NCI-H510A (cell line): ENCODE measurements around the gene MID1.

Experiments used
- DNase-seq: peaks from one replicate; lab custom pipeline; 2025; lab: John Stamatoyannopoulos, UW

Gene MID1

DNA sequence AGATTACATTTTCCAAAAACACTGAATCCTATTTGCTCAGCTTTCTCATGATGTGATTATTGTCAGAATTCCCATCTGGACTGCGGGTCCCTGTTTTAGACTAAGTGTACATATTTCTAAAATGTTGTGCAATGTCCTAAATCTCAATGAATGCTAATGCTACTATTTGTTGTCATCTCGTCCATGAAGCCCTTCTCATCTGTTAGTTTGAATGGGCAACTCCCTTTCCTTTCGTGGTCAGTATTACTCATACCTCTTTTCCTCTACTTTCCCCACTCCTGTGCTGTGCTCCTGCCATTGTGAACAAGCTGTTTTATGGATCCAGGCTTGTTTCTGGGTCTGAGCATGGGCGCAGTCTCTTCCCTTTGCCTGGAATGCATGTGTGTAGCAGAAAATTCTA lies 91.0 kb downstream of the MID1 start:
- DNase-seq: no peak

DNA sequence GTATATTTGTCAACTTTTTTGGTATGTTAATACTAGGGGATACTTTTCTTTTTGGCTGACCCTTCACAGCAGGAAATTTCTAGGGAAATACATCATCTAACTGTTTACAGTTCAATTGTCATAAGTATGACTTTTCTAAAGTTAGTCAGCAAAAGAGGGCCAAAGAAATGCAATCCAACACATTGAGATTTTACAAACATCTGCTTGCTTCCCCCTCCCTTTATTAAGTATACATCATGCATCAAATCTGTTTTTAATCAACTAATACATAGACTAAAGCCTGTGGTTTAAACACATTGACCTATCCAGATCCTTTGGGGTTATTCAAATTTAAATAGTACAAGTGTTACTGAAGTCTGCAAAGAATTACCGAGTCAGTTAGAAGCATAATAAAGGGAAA lies 93.9 kb downstream of the MID1 start:
- DNase-seq: no peak

DNA sequence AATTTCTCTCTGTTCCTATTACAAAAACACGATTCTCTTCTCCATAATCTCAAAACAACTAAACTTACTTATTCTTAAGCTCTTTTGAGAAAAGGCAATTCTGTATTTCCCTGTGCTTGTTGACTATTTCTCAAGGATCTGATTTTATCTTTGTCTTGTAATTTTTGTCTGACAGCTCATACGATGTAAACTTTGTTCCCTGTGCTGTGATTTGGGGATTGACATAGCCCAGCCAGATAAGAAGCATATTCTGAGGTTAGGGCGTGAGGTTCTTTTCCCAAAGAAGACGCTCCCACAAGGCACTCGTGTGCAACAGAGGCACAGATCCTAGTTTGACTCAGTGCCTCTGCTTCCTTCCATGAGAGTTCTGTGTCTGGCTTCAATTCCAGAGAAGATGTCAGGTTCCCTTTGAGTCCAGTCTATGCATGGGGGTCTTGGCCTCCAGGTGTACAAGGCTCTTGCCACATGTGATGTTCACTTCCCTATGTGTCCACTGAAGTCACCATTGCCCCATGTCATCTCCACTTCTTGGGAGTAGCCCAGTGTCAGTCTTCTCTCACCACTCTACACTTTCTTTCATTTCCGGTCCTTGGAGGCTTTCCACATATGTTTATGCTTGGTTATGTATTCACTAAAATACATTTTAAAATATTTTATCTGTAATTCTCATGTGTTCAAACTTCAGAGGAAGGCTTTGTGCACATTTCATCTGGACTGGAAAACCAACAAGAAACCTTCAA lies 94.8 kb downstream of the MID1 start:
- no peak for DNase-seq

DNA sequence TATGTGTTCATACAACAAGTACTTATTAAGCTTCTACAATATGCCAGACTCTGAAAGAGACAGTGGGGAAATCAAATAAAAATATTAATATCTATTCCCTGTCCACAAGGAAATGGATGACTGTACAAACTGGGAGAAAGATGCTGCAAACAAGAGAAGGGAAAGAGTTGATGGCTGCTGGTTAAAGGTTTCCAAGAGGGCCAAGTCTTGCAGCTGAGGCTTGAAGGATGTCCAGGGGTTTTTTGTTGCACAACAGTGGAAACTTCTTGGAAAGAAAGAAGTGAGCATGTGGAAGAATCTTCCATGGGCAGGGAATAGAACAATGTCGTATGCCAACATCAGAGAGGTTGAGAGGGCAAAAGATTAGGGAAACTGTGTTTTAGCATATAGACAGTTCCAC lies 95.8 kb downstream of the MID1 start:
- DNase-seq: no peak

DNA sequence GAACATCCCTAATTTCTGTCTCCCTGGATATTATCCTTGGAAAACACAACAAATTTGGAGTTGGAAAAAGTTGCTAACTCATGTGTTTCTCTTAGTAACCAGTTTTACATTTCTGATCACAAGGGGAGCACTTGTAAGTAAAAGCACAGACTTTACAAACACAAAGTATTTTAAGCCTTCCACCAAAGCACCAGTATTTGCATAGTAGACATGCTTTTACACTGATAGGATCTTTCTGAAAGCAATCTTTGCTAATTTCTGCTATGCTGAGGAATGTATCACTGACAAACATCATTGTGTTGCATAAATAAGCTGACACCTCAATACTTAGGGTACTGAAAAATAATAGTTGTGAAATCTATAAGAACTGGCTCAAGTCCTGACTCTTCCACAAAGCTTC lies 100.6 kb downstream of the MID1 start:
- DNase-seq: no peak

DNA sequence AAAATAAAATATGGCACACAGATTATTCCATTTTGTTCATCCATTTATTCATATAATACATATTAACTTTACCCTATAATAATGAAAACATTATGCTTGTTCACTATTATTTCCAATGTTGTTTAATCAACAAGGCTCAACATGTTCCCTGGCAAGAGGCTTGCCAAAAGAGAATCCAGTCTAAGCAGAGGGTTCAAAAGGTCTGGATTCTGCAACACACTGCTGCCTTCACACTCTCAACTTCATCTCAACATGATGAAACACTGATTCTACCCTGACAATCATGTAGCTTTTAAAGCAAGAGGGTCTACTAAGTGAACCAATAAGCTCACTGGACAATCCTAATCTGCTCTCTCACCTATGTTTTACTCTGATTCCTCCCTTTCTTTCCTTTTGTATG lies 101.1 kb downstream of the MID1 start:
- DNase-seq: no peak

DNA sequence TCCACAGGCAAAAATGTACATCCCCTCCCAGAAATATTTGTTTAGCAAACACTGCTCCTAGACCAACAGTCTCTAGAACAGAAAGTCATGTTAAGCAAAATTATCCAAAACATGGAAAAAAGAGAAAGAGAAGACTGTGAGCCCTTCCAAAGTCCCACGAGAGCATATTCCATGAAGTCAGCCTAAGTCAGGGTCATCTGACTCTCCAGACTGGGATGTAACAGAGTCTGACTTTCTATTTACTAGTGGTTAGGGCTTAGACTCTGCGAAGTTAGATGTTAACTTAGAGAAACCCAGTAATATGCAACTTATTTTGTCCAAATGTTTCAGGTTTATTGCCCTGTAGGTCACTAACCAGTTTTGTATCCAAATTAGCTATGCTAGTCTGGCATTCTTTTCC lies 102.3 kb downstream of the MID1 start:
- no peak for DNase-seq

DNA sequence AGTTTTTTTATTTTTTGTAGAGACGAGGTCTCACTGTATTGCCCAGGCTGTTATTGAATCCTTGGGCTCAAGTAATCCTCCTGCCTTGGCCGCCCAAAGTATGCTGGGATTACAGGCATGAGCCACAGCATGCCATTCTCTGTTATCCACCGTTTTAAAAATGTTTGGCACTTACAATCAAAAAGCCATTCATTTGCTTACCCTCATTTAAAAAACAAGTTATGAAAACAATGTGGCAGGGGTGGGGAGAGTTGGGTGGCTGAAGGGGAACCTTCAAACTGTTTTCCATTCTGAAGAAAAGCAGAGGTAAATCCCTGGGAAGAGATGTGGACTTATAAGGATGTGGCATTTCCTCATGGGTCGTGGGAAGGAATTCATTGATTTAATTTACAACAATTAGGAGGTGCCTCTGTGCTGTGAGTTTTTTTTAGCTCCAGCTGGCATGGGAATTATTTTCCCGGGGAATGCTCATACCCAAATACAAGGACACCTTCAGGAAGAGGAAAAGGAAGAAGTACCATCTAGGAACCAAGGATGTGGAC lies 103.5 kb downstream of the MID1 start:
- DNase-seq: no peak

DNA sequence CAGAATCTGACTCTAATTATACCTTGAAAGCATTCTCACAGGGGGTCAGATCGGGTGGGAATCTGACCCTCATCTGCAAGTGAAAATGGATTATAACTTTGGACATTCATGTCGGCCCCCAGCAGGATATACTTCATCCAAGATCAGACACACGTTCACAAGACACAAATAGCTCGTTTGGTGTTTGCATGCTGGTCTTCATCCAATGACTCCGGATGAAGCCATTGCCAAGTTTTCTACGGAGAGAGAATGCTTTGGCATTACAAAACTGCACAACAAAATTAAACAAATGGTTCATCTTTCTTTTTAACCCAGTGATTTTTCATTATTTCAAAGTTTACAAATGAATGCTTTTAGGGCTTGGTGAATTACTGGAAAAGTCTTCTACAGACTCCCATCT lies 105.5 kb downstream of the MID1 start:
- DNase-seq: no peak

DNA sequence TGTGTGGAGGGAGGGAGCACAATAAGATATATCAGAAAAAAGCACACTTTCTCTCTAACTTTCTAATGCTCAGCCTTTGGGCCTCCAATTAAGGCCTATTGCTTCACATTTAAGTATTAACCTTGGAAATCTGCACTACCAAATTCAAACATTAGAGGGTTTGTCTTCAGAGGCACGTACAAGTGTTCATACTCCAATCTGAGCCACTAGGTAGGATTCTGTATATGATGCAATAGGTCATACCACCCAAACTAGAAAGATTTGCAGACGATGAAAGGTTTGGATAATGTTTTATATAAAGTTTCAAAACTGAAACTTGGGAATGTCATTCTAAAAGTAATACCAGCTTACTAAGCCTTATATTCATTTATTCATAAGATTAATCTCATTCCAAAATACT lies 106.4 kb downstream of the MID1 start:
- DNase-seq: no peak

DNA sequence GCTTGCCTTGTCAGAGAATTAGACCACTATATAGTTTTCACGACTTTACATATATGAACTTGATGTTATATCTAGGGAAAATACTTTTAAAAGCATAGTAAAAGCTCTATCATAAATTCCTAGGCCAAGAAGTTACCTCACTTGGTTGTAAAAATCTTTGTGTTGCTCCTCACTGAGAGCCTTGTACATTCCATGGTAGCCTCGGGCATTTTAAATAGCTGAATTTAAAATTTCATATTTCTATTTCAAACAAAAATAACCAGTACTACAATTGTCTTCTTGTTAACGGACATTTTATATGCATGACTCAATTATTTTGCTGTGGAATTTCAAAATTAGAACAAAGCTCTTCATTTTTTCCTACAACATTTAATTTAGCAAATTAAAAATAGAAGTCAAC lies 107.6 kb downstream of the MID1 start:
- DNase-seq: no peak

DNA sequence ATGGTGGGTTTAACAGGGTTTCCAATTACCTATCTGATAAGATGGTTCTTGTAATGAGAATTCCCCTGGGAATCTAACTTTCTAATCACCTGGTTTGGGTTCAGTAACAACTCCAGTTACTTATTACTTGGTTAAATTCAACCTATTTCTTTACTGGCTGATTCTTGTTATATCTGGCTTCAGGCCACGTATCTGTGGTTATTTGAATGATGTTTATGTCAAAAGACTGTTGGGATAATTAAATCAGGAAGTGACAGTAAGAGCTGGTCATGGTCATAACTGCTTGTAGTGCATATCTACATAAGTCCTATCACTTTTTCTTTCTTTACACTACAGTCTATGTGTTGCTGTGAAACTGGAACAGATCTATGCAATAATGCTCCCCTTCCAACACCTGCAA lies 108.1 kb downstream of the MID1 start:
- DNase-seq: no peak

DNA sequence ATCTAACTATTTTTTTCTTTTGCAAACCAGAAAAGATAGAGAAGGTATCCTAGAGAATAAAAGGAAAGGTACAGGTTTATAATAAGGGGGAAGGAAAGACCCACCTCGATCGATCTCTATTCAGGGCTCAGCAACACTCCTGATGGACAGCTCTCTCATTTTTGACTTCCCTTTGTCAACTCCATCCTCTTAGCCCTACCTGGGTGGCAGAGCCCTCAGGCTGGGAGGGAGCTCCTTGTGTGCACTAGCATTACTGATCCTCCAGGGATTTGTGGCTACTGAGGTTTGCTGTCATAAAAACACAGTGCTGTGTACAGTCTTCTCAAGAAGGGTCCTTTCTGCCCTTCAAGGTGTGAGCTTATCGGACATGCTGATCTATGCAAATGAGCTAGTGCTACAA lies 111.0 kb downstream of the MID1 start:
- no peak for DNase-seq

DNA sequence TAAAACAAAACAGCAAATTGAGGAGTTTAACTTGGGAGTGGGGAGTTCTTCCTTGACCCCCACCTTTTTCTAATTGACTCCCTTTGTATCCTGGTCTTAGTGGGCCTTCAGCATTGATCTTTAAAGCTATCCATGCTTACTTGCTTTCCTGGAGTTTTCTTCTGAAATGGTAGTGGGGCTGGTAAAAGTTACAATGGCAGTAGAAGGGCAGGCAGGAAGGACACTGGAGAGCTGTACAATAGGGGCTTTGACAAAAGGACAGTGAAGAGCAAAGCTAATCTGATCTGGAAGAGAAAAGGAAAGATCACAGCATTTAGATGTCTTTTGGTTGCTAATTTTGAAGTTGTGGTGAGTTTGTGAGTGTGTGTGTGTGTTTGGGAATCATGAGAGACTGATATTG lies 111.5 kb downstream of the MID1 start:
- DNase-seq: no peak

DNA sequence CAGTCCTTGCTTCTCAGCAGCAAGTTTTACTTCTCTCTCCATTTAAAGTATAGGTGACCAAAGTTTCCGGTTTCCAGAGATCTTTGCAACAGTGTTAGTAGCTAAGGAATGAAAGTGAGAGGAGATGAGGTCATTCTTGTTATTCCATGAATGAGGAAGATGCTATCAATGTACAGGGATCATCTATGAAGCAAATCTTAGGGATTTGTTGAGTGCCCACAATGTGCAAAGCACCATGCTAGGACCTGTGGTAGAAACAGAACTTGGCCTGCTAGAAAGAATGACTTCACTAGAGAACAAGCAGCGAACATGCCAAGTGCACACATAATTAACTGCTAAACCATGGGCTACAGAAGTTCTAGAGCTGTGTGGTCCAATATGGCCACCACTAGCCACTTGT lies 112.5 kb downstream of the MID1 start:
- DNase-seq: no peak

DNA sequence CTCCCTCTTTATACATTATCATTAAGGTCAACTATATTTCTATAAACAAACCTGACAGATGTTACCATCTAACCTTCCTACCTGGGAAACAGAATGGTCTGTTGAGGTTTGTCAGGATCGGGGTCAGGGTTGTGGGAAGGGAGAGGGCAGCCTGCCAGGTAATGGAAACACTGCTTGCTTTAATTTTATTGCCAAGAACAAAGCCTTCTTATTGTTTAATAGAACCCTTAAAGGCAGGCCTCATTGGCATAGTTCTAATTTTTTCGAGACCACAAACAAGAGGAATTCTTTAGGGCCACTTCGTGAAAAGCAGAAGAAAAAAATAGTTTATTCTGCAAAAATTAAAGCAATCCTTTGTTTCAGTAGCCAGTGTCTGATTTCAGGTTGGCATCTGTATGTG lies 113.2 kb downstream of the MID1 start:
- no peak for DNase-seq

DNA sequence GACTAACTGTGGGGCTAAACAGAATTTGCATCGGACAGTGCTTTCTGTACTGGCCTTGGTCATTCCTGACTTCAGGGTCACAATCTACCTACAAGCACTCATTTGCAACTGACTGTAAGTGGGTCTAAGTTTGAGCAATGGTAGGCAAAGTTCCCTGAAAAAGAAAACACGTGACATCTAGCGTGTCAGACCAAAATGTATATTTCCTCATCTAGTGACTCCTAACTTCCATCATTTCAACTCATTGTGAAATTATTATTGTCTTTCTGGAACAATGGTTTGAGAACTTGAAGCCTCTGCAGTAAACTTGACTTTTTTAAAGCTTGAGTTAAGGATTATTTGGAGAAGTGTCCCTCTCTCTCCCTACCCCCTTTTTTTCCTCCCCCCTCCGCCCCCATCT lies 113.6 kb downstream of the MID1 start:
- DNase-seq: no peak

DNA sequence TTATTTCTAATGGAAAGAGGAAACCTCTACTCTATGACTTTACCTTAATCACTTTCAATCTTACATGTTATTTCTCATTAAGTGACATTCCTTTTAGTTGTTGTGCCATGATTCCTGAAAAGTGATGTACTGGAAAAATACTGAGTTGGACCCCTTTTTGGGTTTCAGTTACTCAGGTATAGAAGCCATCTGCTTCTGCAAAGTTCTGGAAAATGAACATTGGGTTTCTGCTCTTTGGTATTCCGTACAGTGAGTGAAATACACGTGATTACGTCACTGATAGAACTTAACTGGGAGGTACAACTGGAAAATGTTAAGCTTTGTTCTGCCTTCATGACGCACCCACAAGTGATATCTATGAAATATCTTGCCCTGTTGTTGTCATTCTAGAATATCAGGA lies 114.7 kb downstream of the MID1 start:
- DNase-seq: no peak

DNA sequence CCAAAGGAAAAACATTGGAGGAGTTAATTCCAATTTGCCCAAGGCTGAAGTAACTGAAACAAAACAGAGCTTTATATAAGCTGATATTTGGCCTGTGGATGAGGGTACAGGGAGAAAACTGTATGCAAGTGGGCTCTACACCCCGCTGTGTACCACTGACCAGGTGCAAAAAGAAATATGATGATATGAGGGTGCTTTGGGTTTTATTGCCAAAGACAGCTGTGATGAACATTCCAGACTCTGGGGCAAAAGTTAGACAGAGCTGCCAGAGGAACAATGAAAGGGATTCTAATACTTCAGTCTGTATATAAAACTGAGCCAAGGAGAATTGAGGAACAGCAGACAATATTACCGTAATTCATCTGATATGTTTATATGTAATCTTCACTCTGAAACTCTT lies 117.4 kb downstream of the MID1 start:
- no peak for DNase-seq

DNA sequence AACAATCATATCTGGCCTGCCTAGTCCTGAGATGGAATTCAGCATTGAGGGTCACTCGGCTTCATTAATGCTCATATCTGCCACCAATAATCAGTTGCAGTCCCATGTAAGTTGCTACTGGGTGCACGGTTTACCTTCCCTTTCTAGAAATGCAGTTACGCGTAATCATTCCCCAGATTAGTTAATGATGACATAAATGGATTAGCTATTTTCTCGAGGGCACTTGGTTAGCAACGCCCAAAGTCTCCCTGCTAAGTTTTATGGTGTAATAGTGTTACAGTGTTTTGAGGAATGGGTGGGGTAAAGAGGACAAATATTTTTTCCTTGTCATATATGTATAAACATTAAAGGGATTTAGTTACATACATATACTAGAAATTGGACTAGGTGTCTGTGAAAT lies 118.8 kb downstream of the MID1 start:
- DNase-seq: no peak

DNA sequence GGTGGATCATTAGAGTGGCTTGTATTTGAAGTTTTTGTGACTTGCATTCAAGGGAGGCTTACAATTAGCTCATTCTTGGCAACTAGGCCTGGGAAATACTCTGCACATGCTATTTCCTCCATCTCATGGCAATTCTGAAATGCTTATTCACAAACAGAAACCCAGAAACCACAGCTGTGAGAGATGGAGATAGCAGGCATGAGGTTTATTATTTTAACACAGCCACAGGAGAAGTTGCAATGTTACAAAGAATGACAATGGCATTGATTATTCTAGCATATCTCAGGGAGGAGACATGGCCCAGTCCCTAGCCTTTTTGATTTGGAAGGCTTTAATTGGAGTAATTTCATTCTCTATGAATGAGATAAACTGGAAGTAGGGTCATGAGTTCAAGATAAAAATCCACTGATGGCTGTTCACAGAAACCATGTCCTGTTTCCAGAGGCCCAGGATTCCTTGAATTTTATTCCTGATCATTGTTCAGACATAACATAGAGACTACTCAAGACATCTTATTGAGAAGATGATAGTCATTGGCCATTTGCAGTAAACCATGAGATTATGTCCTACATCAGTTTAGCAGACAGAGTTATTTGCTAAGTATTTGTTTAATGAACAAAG lies 123.9 kb downstream of the MID1 start:
- no peak for DNase-seq

DNA sequence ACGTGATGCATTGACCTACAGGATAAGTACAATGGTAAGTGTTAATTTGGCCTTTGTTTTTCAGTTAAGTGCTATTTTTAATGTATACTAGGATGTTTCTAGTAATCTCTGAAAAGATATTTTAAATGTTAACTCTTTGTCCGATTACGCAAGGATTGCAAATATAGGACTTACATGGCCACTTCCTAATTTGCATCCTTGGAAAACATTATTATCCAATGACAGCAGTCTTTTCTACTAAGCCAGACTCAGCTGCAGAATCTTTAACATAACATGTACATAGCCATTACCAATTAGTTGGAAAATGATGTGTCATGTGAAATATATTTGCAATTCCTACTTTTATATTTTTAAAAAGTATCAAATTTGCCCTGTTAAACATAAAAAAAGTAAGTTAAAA lies 124.7 kb downstream of the MID1 start:
- no peak for DNase-seq

DNA sequence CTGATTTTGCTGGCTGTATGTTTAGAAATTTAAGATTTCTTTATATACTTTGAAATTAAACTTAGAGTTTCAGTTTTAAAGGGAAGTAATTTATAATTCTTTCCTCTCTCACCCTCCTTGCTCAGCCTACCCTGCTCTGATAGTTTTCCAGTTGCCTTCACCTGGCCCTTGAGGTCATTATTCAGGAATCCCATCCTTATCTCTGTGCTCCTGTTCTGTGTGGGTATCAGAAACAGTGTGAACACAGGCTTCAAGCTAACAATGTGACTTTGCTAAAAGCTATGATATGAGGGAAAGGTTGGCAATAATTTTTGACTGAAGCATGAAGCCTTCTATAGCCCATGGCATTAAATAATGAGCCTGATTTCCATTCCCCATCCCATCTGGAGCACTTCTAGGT lies 128.1 kb downstream of the MID1 start:
- no peak for DNase-seq

DNA sequence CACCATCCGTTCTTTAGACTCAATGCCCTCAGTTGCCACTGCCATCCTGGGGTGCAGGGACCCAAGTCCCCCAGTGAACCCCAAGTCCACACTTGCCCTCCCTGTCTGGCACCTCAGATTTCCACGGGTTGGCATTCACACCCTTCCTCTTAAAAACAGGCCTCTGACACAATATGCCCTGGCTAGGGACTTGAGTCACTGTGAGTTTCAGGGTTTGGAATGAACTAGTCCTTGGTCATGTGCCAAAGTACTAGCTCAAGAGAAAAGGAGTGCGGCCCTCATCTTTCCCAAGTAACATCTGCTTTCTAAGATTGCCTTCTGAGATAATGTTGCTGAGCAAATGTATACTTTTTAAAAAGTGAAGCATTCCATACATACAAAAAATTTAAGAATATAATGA lies 134.0 kb downstream of the MID1 start:
- no peak for DNase-seq
